Measurements from ENCODE around the gene CACNA1A. TPM values are rescaled to one million over a fixed set of nuclear protein-coding genes. Genes with fewer than 3 reads are reported as not detected.
"Not testable (repeated sequence)": the region's sequence is repeated elsewhere in the genome, so short reads cannot be mapped to it uniquely, and the experiment has no call there.

Gene CACNA1A
- total and polyA plus RNA-seq, 3 donors from 2014 or later = 9.7 to 22.5 (median 21.8) TPM

DNA sequence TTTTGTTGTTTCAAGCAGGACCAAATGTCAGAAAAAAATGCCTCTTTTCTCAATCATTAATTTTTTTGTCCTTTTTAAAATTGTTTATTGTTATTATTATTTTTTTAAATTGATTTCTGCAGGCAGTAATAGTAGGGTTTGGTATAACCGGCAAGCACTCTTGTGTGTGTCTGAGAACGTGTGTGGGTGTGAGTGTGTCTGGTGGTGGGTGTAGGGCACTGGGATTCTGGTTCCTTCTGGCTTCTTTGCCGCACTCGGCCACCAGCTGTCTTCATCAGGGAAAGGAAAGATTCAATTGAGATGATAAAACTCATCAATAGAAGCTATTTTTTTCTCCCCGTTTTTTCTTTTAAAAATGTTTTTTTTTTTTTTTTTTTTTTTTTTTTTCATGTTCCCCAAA is 299.7 kb downstream of the CACNA1A start:
- Histone ChIP-seq H3K27me3 (no peaks in the 10 kb centered on the region), H3K36me3 (ENCODE audit: low read depth, missing control alignments) (no peaks in the 10 kb centered on the region), H3K4me3 (no peak overlapping the region), H3K4me1 (no peaks in the 10 kb centered on the region), H3K9me3 (no peaks in the 10 kb centered on the region), H3K27ac (no peak overlapping the region)
- intact Hi-C loops (cut with DNase I; ENCODE audit: low total_unique reads) = no loop called here
- 48 to 71% methylated on average over 5 of the region's 5 CpGs for WGBS, 2 donors
- no peak for TF ChIP-seq CTCF (IDR thresholded peaks at IDR 0.05)
- TF ChIP-seq POLR2A (IDR thresholded peaks at IDR 0.05) = no peak
- DNase-seq = no peak

DNA sequence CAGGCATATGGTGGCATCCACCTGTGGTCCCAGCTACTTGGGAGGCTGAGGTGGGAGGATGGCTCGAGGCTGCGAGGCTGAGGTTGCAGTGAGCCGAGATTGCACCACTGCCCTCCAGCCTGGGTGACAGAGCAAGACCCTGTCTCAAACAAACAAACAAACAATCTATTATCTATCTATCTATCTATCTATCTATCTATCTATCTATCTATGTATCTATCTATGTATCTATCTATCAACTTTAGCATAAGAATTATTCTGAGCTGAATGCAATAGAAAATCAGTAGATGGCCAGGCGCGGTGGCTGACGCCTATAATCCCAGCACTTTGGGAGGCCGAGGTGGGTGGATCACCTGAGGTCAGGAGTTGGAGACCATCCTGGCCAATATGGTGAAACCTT is 304.2 kb downstream of the CACNA1A start:
- H3K36me3 ChIP-seq (ENCODE audit: low read depth, missing control alignments); H3K27ac ChIP-seq; H3K27me3 ChIP-seq; H3K4me3 ChIP-seq; DNase-seq; H3K9me3 ChIP-seq; intact Hi-C loops (cut with DNase I; ENCODE audit: low total_unique reads); H3K4me1 ChIP-seq: not testable (repeated sequence)
- 90 to 94% methylated on average over 7 of the region's 7 CpGs for WGBS, 2 donors

DNA sequence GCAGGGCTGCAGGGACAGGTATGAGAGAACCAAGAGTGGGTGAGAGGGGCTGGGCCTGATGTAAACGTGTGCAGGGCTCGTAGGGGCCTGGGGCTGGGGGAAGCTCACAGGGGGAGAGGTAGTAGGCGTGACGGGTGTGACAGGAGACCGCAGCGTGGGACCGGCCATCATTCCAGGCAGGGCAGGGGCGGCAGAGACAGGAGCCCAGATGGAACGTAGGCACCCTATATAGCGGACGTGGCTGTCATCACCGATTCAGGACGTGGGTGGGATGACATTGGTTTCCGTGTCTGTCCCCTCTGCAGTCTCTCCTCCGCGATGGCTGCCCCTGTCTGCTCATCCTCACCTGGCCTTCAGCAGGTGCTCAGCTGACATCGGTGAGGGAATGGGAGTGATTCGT is 307.6 kb downstream of the CACNA1A start:
- WGBS, 2 donors = 85 to 87% methylated on average over 18 of the region's 18 CpGs
- no peak for DNase-seq
- no peak overlapping the region for H3K27ac ChIP-seq
- no peaks in the 10 kb centered on the region for H3K27me3 ChIP-seq
- intact Hi-C loops (cut with DNase I; ENCODE audit: low total_unique reads) = no loop called here
- H3K4me3 ChIP-seq = no peak overlapping the region
- no peaks in the 10 kb centered on the region for H3K9me3 ChIP-seq
- no peaks in the 10 kb centered on the region for H3K4me1 ChIP-seq
- no peaks in the 10 kb centered on the region for H3K36me3 ChIP-seq (ENCODE audit: low read depth, missing control alignments)
- TF ChIP-seq CTCF (IDR thresholded peaks at IDR 0.05) = no peak
- no peak for TF ChIP-seq POLR2A (IDR thresholded peaks at IDR 0.05)

GRCh38 chr19:13195678-13196077 is 310.6 kb downstream of the CACNA1A start:
- TF ChIP-seq POLR2A (IDR thresholded peaks at IDR 0.05) (no peak), CTCF (IDR thresholded peaks at IDR 0.05) (no peak)
- Histone ChIP-seq H3K36me3 (ENCODE audit: low read depth, missing control alignments) (no peaks in the 10 kb centered on the region), H3K4me3 (no peak overlapping the region), H3K27ac (no peak overlapping the region), H3K9me3 (no peaks in the 10 kb centered on the region), H3K27me3 (no peaks in the 10 kb centered on the region), H3K4me1 (no peaks in the 10 kb centered on the region)
- 69 to 75% methylated on average over 11 of the region's 11 CpGs for WGBS, 2 donors
- intact Hi-C loops (cut with DNase I; ENCODE audit: low total_unique reads) = no loop called here
- no peak for DNase-seq

GRCh38 chr19:13190781-13191540 is 315.3 kb downstream of the CACNA1A start:
- DNase-seq = no peak
- no peaks in the 10 kb centered on the region for H3K9me3 ChIP-seq
- intact Hi-C loops (cut with DNase I; ENCODE audit: low total_unique reads) = no loop called here
- WGBS, 2 donors = 74 to 82% methylated on average over 19 of the region's 19 CpGs
- TF ChIP-seq POLR2A (IDR thresholded peaks at IDR 0.05) = no peak
- TF ChIP-seq CTCF (IDR thresholded peaks at IDR 0.05) = no peak
- no peaks in the 10 kb centered on the region for H3K27me3 ChIP-seq
- no peak overlapping the region for H3K27ac ChIP-seq
- H3K4me3 ChIP-seq = no peak overlapping the region
- H3K36me3 ChIP-seq (ENCODE audit: low read depth, missing control alignments) = no peaks in the 10 kb centered on the region
- H3K4me1 ChIP-seq = no peaks in the 10 kb centered on the region
